ENCODE results near the gene ARL15. TPM values are rescaled to one million over a fixed set of nuclear protein-coding genes. Genes with fewer than 3 reads are reported as not detected.

The ARL15 gene
- total and polyA plus RNA-seq, 2 of the 8 experiments (the other 6 are each of a cell fraction or from before 2014, with no cell fraction given), result 9.9 to 21.2 TPM

DNA sequence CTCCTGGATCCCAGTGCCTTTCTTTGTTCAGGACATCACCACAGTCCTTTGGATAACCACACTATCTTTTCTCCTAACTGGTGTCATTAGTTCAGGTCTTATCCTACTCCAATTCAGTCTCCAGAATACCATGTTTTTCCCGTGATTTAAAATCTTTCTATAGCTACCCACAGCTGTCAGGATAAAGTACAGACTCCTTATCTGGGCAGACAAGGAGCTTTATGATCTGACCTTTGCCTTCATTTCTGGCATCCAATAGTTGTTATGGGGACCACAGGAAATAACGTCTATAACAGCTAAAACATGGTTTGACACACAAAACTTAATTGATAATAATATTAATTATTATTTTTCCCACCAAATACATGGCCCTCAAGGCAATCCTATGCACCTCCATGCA is 125.6 kb downstream of the ARL15 start:
- Histone ChIP-seq H2AK5ac (ENCODE audit: low read depth, low read length) (no peak overlapping the region), H3K9me3 (ENCODE audit: insufficient read depth in 2 of 2, low read depth in 1 of 2, low read length in 1 of 2) (no peaks in the 10 kb centered on the region), H2AFZ (ENCODE audit: low read length) (no peak overlapping the region), H3K36me3 (ENCODE audit: control insufficient read depth in 2 of 4, insufficient read depth in 4 of 4, low read length in 3 of 4) (no peaks in the 10 kb centered on the region), H3K4me1 (replicated peaks in 1 of 4; ENCODE audit: control insufficient read depth in 3 of 4, insufficient read depth in 4 of 4, low read length in 3 of 4) (peaks cover 0 to 6% (median 3%) of the 10 kb centered on the region in 4 experiments; a peak in 3 of 7 replicates), H2BK5ac (ENCODE audit: low read depth, low read length) (no peak overlapping the region), H3K27ac (ENCODE audit: low read depth, low read length) (no peak overlapping the region), H4K5ac (ENCODE audit: insufficient read length, low read depth, low read length) (no peak overlapping the region), H3K27me3 (replicated peaks in 1 of 4; ENCODE audit: control insufficient read depth in 3 of 4, extremely low read depth in 1 of 4, insufficient read depth in 3 of 4, low read length in 3 of 4) (no peaks in the 10 kb centered on the region), H3K79me2 (ENCODE audit: control insufficient read depth in 1 of 2, insufficient read depth in 2 of 2, low read length in 2 of 2) (0 out of 4 replicates have a peak, but pooled peaks cover 0 to 5% of the 10 kb centered on the region in 2 experiments), H3K79me1 (ENCODE audit: low read depth, low read length) (no peaks in the 10 kb centered on the region), H3K4ac (replicated peaks; ENCODE audit: insufficient read length, low read depth, low read length) (no peak overlapping the region), H4K20me1 (replicated peaks in 1 of 2; ENCODE audit: control insufficient read depth in 1 of 2, insufficient read depth in 2 of 2, low read length in 2 of 2) (no peaks in the 10 kb centered on the region), H3K4me3 (ENCODE audit: extremely low read depth in 1 of 4, insufficient read depth in 2 of 4, low read depth in 3 of 4, low read length in 4 of 4) (no peak overlapping the region), H3K14ac (ENCODE audit: insufficient read length) (no peak overlapping the region), H3K56ac (replicated peaks; ENCODE audit: insufficient read length, low read depth, low read length) (no peak overlapping the region), H2BK20ac (ENCODE audit: low read length) (no peak overlapping the region), H3K9ac (replicated peaks in 1 of 4; ENCODE audit: extremely low read depth in 1 of 4, low read depth in 3 of 4, low read length in 3 of 4) (no peak overlapping the region), H3K4me2 (ENCODE audit: insufficient read depth in 1 of 2, low read depth in 2 of 2, low read length in 2 of 2) (no peak overlapping the region), H3K18ac (ENCODE audit: extremely low read depth, low read length) (no peak overlapping the region), H2BK12ac (ENCODE audit: low read depth, low read length) (no peak overlapping the region), H3K23me2 (ENCODE audit: low read depth, low read length) (no peaks in the 10 kb centered on the region), H4K91ac (replicated peaks; ENCODE audit: insufficient read length, low read length) (no peak overlapping the region), H3K23ac (ENCODE audit: insufficient read length) (no peak overlapping the region), H4K8ac (ENCODE audit: extremely low read depth, insufficient read depth, low read length) (no peak overlapping the region), H2BK15ac (ENCODE audit: low read length) (no peak overlapping the region), H2BK120ac (replicated peaks; ENCODE audit: low read depth, low read length) (no peak overlapping the region)
- FAIRE-seq (no peak), DNase-seq (ENCODE audit: low read depth in 1 of 2, low spot score in 2 of 2) (no peak)
- CTCF ChIA-PET (ENCODE audit: partially characterized antibody), result interaction anchor here (0.6 to 1.7 kb wide), 3 partner anchors 15 to 28 kb away, joined by 3 to 4 read pairs (median 3); no protein-coding TSS in a partner anchor
- WGBS, 2 experiments (ENCODE audit: extremely low coverage in 1 of 2, insufficient coverage in 1 of 2, insufficient read length in 1 of 2, insufficient replicate concordance in 2 of 2, low coverage in 1 of 2, low lambda C conversion rate in 2 of 2, missing lambda C conversion rate in 1 of 2), result 89% methylated on average over 2 of the region's 2 CpGs; no CpG with 5 or more reads in 1 of the 2 experiments
- POLR2A ChIA-PET (ENCODE audit: partially characterized antibody), result no interaction called here
- TF ChIP-seq, protein P1, sequence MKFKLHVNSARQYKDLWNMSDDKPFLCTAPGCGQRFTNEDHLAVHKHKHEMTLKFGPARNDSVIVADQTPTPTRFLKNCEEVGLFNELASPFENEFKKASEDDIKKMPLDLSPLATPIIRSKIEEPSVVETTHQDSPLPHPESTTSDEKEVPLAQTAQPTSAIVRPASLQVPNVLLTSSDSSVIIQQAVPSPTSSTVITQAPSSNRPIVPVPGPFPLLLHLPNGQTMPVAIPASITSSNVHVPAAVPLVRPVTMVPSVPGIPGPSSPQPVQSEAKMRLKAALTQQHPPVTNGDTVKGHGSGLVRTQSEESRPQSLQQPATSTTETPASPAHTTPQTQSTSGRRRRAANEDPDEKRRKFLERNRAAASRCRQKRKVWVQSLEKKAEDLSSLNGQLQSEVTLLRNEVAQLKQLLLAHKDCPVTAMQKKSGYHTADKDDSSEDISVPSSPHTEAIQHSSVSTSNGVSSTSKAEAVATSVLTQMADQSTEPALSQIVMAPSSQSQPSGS (IDR thresholded peaks at IDR 0.05; ENCODE audit: low read length), result no peak
- TF ChIP-seq EGR1 (IDR thresholded peaks at IDR 0.05; ENCODE audit: borderline replicate concordance, low read depth, low read length) (no peak), TBP (IDR thresholded peaks at IDR 0.05; ENCODE audit: low read depth, low read length) (no peak), PHF8 (conservative IDR thresholded peaks at IDR 0.05; ENCODE audit: low read depth, low read length) (no peak), FOSL1 (IDR thresholded peaks at IDR 0.05; ENCODE audit: insufficient read depth, low read depth, low read length) (no peak), MAFK (IDR thresholded peaks at IDR 0.05; ENCODE audit: low read depth, low read length) (no peak), SIRT6 (IDR thresholded peaks at IDR 0.05; ENCODE audit: low read length) (no peak), JUN (IDR thresholded peaks at IDR 0.05; ENCODE audit: low read depth, low read length) (no peak), JUND (IDR thresholded peaks at IDR 0.05; ENCODE audit: low read length) (no peak), POU5F1 (IDR thresholded peaks at IDR 0.05; ENCODE audit: low read depth, low read length) (no peak)
- TF ChIP-seq, protein P2, sequence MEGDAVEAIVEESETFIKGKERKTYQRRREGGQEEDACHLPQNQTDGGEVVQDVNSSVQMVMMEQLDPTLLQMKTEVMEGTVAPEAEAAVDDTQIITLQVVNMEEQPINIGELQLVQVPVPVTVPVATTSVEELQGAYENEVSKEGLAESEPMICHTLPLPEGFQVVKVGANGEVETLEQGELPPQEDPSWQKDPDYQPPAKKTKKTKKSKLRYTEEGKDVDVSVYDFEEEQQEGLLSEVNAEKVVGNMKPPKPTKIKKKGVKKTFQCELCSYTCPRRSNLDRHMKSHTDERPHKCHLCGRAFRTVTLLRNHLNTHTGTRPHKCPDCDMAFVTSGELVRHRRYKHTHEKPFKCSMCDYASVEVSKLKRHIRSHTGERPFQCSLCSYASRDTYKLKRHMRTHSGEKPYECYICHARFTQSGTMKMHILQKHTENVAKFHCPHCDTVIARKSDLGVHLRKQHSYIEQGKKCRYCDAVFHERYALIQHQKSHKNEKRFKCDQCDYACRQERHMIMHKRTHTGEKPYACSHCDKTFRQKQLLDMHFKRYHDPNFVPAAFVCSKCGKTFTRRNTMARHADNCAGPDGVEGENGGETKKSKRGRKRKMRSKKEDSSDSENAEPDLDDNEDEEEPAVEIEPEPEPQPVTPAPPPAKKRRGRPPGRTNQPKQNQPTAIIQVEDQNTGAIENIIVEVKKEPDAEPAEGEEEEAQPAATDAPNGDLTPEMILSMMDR (IDR thresholded peaks at IDR 0.05; ENCODE audit: control extremely low read depth in 1 of 3, insufficient read depth in 1 of 3, low read depth in 1 of 3, low read length in 3 of 3), result no peak

Measured in H1 (cell line).